Inflammatory macrophage treated with lipopolysaccharide for 4 hours (primary cell): Measurements from ENCODE around the gene C1orf146.
"Not testable (repeated sequence)": the region's sequence is repeated elsewhere in the genome, so short reads cannot be mapped to it uniquely, and the experiment has no call there.

Experiments
- DNase-seq: peaks from one replicate; pipeline ENCODE4 v3.0.0-alpha.2; 2020

The C1orf146 gene

DNA sequence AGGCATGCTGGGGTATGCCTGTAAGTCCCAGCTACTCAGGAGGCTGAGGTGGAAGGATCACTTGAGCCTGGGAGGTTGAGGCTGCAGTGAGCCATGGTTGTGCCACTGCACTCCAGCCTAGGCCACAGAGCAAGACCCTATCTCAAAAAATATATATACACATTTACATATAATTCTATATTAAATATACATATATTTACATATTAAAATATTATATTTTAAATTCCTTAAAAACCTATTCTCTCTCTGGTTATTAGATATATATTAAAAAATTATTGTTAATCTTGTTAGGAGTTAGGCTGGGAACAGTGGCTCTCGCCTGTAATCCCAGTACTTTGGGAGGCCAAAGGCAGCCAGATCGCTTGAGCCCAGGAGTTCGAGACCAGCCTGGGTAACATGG lies 58.4 kb downstream of the C1orf146 start:
- no peak for DNase-seq

DNA sequence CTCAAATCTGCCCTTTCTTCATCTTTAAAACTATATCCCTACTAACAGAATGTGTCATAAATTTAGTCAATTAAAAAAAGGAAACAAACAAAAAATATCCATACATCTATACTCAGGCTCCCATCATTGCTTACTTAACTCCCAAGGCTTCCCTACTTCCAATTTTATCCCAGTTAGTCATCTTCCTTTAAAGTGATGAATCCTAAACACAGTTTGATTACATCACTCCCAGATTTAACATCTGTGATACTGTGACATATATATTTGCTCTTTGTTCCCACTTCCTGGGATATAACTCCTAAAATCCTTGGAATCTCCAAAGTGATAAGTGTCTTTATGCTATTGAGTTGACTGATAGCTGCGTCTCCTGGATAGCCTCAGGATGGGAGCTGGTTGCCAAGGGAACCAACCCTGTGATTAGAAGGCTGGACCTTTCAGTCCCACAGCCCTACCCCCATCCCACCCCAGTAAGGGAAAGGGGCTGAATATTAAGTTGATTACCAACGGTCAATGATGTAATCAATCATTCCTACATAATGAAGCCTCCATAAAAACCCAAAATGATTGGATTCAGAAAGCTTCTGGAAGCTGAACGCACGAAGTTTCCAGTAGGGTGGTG lies 59.5 kb downstream of the C1orf146 start:
- no peak for DNase-seq

DNA sequence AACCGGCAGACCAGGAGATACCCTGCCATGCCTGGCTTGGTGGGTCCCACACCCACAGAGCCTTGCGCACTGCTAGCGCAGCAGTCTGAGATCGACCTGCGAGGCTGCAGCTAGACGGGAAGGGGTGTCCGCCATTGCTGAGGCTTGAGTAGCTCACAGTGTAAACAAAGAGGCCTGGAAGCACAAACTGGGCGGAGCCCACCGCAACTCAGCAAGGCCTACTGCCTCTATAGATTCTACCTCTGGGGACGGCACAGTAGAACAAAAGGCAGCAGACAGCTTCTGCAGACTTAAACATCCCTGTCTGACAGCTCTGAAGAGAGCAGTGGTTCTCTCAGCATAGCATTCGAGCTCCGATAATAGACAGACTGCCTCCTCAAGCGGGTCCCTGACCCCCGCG lies 62.1 kb downstream of the C1orf146 start:
- not testable (repeated sequence) for DNase-seq

DNA sequence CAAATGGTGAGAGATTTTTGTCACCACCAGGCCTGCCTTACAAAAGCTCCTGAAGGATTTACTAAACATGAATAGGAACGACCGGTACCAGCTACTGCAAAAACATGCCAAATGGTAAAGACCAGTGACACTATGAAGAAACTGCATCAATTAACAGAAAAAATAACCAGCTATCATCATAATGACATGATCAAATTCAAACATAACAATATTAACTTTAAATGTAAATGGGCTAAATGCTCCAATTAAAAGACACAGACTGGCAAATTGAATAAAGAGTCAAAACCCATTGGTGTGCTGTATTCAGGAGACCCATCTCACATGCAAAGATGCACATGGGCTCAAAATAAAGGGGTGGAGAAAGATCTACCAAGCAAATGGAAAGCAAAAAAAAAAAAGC lies 63.7 kb downstream of the C1orf146 start:
- DNase-seq: not testable (repeated sequence)

GRCh38 chr1:92291372-92291999 lies 73.8 kb downstream of the C1orf146 start:
- peak; percentile 48 for DNase-seq
